ENCODE results near the gene EIF2S1. TPM values are rescaled to one million over a fixed set of nuclear protein-coding genes. Genes with fewer than 3 reads are reported as not detected.

The EIF2S1 gene
- total and polyA plus RNA-seq, 2 of the 13 experiments (the other 11 are each of a cell fraction or from before 2014, with no cell fraction given), result 49.1 to 246 TPM

- H3K4me1 ChIP-seq (ENCODE audit: insufficient read depth, low read length), result peaks cover 14% of the 10 kb centered on the region
- intact Hi-C loops (cut with micrococcal nuclease; ENCODE audit: unreplicated experiment), result no loop called here
- no peaks in the 10 kb centered on the region for H3K9me3 ChIP-seq (ENCODE audit: low read length)
- POLR2A ChIA-PET, result no interaction called here
- ATAC-seq (no peak), DNase-seq (ENCODE audit: low spot score) (no peak), FAIRE-seq (no peak)
- H3K4me2 ChIP-seq (ENCODE audit: low read depth, low read length), result no peak overlapping the region
- H3K9ac ChIP-seq (ENCODE audit: insufficient read depth, low read depth, low read length), result no peak overlapping the region
- no peak overlapping the region for H3K4me3 ChIP-seq (replicated peaks in 1 of 3; ENCODE audit: insufficient read depth in 1 of 3, low read depth in 2 of 3, low read length in 3 of 3)
- in situ Hi-C loops (cut with HindIII; ENCODE audit: extremely low pct_ligation_motif_present, low pct_unique_long_range_greater_than_20kb), result no loop called here
- no peaks in the 10 kb centered on the region for H3K79me2 ChIP-seq (ENCODE audit: insufficient read depth, low read length)
- BruUV-seq (replicated peaks), result no TSS peak
- 38% methylated on average over 5 of the region's 5 CpGs for WGBS (ENCODE audit: low lambda C conversion rate)
- no peaks in the 10 kb centered on the region for H3K36me3 ChIP-seq (replicated peaks in 1 of 2; ENCODE audit: control insufficient read depth in 1 of 2, insufficient read depth in 2 of 2, low read length in 2 of 2)
- H3K27ac ChIP-seq (ENCODE audit: extremely low read length, insufficient read depth, low read length), result no peak overlapping the region
- CTCF ChIA-PET (ENCODE audit: low intra/inter-chr PET ratio, low total read pairs), result no interaction called here
- no peaks in the 10 kb centered on the region for H3K27me3 ChIP-seq (ENCODE audit: control insufficient read depth in 1 of 2, insufficient read depth in 2 of 2, low read length in 2 of 2)
- H2AFZ ChIP-seq (ENCODE audit: low read length), result no peak overlapping the region
- H4K20me1 ChIP-seq (ENCODE audit: insufficient read depth, low read length), result no peaks in the 10 kb centered on the region
- TF ChIP-seq ZNF362 (CRISPR knock-in tag; IDR thresholded peaks at IDR 0.05; ENCODE audit: borderline replicate concordance) (no peak), JUND (CRISPR knock-in tag; IDR thresholded peaks at IDR 0.05) (no peak), HMGXB4 (CRISPR knock-in tag; IDR thresholded peaks at IDR 0.05; ENCODE audit: borderline replicate concordance in 1 of 2, low read depth in 1 of 2) (no peak), ZBTB49 (CRISPR knock-in tag; IDR thresholded peaks at IDR 0.05; ENCODE audit: borderline replicate concordance) (no peak), THAP11 (CRISPR knock-in tag; IDR thresholded peaks at IDR 0.05) (no peak), NFATC3 (CRISPR knock-in tag; IDR thresholded peaks at IDR 0.05) (no peak), ZNF788 (CRISPR knock-in tag; IDR thresholded peaks at IDR 0.05; ENCODE audit: borderline replicate concordance) (no peak), ZNF747 (CRISPR knock-in tag; IDR thresholded peaks at IDR 0.05; ENCODE audit: borderline replicate concordance) (no peak), ZNF124 (CRISPR knock-in tag; IDR thresholded peaks at IDR 0.05) (no peak), ARID5B (CRISPR knock-in tag; IDR thresholded peaks at IDR 0.05) (no peak), FUBP1 (CRISPR knock-in tag; IDR thresholded peaks at IDR 0.05; ENCODE audit: borderline replicate concordance) (no peak), LCORL (IDR thresholded peaks at IDR 0.05) (no peak), LCORL (CRISPR knock-in tag; IDR thresholded peaks at IDR 0.05) (no peak), NR1H2 (CRISPR knock-in tag; IDR thresholded peaks at IDR 0.05; ENCODE audit: borderline replicate concordance, low read depth) (no peak)
Measured at GRCh38 chr14:67405771-67406170, 45.6 kb downstream of the EIF2S1 start.
